ENCODE results near the gene GCH1. TPM values are rescaled to one million over a fixed set of nuclear protein-coding genes. Genes with fewer than 3 reads are reported as not detected.

The GCH1 gene
- total RNA-seq, 1 donor from 2014 or later = 15.0 TPM

DNA sequence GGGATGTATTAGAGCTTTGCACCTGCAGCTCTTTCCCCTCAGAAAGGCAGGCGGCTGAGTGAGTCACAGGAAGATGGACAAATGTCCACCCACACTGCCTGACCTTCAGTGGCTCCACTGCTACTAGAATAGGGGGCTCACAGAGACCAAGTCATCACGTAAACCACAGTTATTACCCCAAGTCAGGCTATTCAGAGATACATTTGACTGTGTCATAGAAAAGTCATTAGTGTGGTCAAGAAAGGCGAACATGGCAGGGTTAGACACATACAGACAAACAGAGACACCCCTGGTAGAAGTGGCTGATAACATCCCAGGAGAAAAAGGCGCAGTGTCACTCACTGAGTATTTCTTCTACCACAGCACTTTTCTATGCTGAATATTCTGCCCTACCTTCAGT lies 36.0 kb downstream of the GCH1 start:
- DNase-seq (ENCODE audit: low read depth) = no peak
- TF ChIP-seq, protein P1, sequence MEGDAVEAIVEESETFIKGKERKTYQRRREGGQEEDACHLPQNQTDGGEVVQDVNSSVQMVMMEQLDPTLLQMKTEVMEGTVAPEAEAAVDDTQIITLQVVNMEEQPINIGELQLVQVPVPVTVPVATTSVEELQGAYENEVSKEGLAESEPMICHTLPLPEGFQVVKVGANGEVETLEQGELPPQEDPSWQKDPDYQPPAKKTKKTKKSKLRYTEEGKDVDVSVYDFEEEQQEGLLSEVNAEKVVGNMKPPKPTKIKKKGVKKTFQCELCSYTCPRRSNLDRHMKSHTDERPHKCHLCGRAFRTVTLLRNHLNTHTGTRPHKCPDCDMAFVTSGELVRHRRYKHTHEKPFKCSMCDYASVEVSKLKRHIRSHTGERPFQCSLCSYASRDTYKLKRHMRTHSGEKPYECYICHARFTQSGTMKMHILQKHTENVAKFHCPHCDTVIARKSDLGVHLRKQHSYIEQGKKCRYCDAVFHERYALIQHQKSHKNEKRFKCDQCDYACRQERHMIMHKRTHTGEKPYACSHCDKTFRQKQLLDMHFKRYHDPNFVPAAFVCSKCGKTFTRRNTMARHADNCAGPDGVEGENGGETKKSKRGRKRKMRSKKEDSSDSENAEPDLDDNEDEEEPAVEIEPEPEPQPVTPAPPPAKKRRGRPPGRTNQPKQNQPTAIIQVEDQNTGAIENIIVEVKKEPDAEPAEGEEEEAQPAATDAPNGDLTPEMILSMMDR (conservative IDR thresholded peaks at IDR 0.05; ENCODE audit: low read depth, low read length) = no peak
- H3K4me3 ChIP-seq (ENCODE audit: low read depth, low read length) = no peak overlapping the region

DNA sequence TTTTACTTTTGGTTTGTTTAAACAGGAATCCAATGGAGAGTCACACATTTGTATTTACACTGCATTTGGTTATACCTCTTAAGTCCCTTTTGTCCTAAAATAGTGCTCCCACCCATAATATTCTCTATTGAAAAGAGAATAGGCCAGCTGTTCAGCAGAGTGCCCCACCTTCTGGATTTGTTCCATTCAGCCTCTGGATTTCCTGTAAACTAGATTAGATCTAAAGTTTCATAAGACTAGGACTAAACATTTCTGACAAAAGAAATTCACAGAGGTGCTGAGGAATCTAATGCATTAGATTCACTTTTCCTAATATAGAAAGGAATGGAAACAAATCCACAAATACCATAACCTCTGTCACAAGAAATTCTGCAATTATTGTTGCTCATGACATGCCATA lies 38.1 kb downstream of the GCH1 start:
- H3K4me3 ChIP-seq (ENCODE audit: low read depth, low read length) = no peak overlapping the region
- no peak for DNase-seq (ENCODE audit: low read depth)
- TF ChIP-seq, protein P1 (conservative IDR thresholded peaks at IDR 0.05; ENCODE audit: low read depth, low read length) = no peak

DNA sequence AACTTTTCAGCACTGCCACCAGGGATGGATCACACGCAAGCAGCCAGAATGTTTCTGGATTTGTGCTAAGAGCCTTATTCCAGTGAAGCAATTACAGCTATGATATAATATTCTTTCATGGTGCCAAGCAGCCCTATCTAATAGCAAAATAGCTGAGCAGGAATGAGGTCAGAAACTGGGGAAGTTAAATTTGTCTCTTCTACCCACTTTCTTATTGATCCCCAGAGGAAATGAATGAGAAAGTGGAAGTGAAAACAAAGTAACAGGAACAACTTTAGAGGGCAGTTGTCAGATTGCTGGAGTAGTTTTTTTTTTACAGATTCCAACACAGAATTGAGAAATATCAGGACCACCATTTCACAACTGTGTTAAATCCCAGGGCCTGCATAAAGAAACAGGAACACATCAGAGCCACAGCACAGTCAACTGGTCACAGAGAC lies 44.8 kb downstream of the GCH1 start:
- DNase-seq (ENCODE audit: low read depth) = no peak
- TF ChIP-seq, protein P1 (conservative IDR thresholded peaks at IDR 0.05; ENCODE audit: low read depth, low read length) = no peak
- no peak overlapping the region for H3K4me3 ChIP-seq (ENCODE audit: low read depth, low read length)

DNA sequence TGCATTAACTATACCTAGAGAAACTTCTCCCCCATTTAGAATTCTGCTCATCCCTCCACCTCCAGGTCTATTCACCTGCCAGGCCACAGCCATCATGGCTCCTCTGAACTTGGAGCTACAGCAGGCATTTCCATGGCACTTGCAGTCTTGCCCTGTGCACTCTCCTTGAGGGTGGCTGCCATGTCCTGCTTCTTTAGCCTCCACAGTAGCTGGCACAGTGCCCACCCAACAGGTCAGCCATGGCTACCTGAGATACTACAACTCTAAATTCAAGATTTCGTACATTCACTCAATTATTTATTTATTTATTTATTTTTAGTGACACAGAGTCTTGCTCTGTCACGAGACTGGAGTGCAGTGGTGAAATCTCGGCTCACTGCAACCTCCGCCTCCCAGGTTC lies 46.5 kb downstream of the GCH1 start:
- H3K4me3 ChIP-seq (ENCODE audit: low read depth, low read length) = no peak overlapping the region
- no peak for DNase-seq (ENCODE audit: low read depth)
- TF ChIP-seq, protein P1 (conservative IDR thresholded peaks at IDR 0.05; ENCODE audit: low read depth, low read length) = no peak

DNA sequence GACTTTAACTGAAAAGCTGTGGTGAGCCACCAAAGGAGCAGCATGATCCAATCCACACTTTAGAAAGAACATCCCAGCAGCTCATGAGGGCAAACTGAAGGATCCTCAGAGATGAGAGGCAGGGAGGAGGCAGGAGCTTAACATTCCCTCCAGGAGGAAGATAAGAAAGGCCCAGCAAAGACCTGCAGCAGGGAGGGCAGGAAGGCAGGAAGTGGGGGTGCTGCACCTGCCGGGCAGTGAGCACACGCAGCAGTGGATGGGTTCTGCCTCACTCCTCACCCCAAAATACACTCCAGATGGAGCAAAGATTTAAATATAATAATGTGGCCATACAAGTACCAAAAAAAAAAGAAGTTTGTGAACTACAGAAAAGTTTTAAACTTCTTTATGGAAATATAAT lies 48.4 kb downstream of the GCH1 start:
- H3K4me3 ChIP-seq (ENCODE audit: low read depth, low read length) = no peak overlapping the region
- TF ChIP-seq, protein P1 (conservative IDR thresholded peaks at IDR 0.05; ENCODE audit: low read depth, low read length) = no peak
- DNase-seq (ENCODE audit: low read depth) = no peak

DNA sequence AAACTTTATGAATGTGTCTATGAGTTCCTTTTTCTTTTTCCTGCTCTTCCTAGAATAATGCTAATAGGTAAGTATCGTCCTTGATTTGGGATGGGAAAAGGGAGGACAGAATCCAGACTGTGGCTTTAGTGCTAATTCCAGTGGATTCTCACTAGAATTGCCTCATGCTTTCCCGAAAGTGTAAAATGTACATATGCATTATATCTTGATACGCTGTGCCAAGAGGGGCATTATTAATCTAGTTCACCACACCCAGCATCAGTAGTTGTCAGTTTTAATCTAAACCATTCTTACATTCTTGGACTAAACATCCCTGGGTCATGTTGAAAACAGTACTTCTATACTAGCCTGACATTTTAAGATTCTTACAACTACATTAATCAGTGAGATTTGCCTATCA lies 49.3 kb downstream of the GCH1 start:
- no peak for DNase-seq (ENCODE audit: low read depth)
- TF ChIP-seq, protein P1 (conservative IDR thresholded peaks at IDR 0.05; ENCODE audit: low read depth, low read length) = no peak
- H3K4me3 ChIP-seq (ENCODE audit: low read depth, low read length) = no peak overlapping the region

DNA sequence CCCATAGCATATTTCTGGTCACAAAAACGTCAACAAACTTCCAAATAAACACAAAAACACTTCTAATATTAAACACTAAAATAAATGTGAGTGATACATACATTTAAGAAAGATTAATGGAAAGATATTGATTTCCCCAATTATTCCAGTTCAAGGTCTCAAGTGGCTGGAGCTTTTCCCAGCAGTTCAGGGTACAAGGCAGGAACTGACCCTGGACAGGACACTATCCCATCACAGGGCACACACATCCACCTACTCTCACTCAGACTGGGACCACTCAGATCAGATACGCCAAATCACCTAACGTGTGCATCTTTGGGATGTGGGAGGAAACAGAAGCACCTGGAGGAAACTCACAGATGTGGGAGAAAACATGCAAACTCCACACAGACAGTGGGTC lies 50.4 kb downstream of the GCH1 start:
- TF ChIP-seq, protein P1 (conservative IDR thresholded peaks at IDR 0.05; ENCODE audit: low read depth, low read length) = no peak
- H3K4me3 ChIP-seq (ENCODE audit: low read depth, low read length) = no peak overlapping the region
- DNase-seq (ENCODE audit: low read depth) = no peak
